ENCODE measurements around the gene PACS2. TPM values are rescaled to one million over a fixed set of nuclear protein-coding genes. Genes with fewer than 3 reads are reported as not detected.

The PACS2 gene
- total RNA-seq, 4 donors from 2014 or later, result 61.5 to 91.1 (median 74.7) TPM

- Histone ChIP-seq H3K36me3 (peaks cover 0 to 18% of the 10 kb centered on the region in 2 donors), H3K27me3 (no peaks in the 10 kb centered on the region), H3K9me3 (no peaks in the 10 kb centered on the region), H3K4me1 (peaks cover 0 to 46% (median 30%) of the 10 kb centered on the region in 3 donors), H3K4me3 (peak overlapping the region in 1 of 2 donors; percentile 76), H3K27ac (peak overlapping the region in 3 of 4 donors; percentile 76 to 87 (median 82))
- TF ChIP-seq POLR2AphosphoS5 (IDR thresholded peaks at IDR 0.05) (no peak), EP300 (IDR thresholded peaks at IDR 0.05) (no peak), CTCF (IDR thresholded peaks at IDR 0.05) (no peak), POLR2A (IDR thresholded peaks at IDR 0.05) (no peak)
- 43% methylated on average over 1 of the region's 32 CpGs; no CpG with 5 or more reads in 1 of the 2 donors for WGBS, 2 donors (ENCODE audit: low coverage in 1 of 2)
- ATAC-seq, result no peak
Measured at GRCh38 chr14:105421723-105422615, 107.4 kb downstream of the PACS2 start.

DNA sequence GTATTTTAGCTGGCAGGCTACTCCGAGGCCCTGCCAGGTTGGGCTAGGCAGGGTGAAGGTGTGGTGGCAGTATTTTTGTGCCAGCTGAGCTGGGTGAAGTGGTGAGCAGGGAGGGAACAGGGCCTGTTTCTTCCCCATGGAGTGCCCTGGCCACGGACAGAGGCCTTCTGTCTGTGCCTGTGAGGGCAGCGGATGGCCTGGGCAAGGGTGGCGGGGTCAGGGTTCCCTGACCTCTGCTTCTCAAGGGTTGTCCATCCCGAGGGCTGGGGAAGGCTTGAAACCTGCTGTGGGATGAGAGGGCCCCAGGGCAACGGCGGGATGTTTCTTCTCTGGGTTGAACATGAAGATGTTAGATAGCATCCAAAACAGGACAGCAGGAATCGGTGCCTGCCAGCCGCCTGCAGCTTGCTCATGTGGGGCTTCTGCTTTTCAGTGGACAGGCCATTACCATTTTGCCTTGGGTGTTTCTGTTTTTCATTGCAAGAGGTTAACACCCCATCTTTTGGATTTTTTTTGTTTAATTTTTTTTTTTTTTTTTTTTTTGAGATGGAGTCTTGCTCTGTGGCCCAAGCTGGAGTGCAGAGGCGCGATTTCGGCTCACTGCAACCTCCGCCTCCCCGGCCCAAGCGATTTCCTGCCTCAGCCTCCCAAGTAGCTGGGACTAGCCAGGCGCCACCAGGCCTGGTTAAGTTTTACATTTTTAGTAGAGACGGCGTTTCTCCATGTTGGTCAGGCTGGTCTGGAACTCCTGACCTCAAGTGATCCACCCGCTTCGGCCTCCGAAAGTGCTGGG, 108.3 kb downstream of the PACS2 start:
- Histone ChIP-seq H3K27me3 (no peaks in the 10 kb centered on the region), H3K27ac (peak overlapping the region in 3 of 4 donors; percentile 31 to 82 (median 76)), H3K36me3 (peaks cover 0 to 25% of the 10 kb centered on the region in 2 donors), H3K9me3 (no peaks in the 10 kb centered on the region), H3K4me3 (no peak overlapping the region), H3K4me1 (peaks cover 0 to 46% (median 30%) of the 10 kb centered on the region in 3 donors)
- no peak for ATAC-seq
- WGBS, 2 donors (ENCODE audit: low coverage in 1 of 2), result 49 to 84% methylated on average over 3 to 13 of the region's 21 CpGs
- TF ChIP-seq POLR2A (IDR thresholded peaks at IDR 0.05) (no peak), CTCF (IDR thresholded peaks at IDR 0.05) (no peak), EP300 (IDR thresholded peaks at IDR 0.05) (no peak), POLR2AphosphoS5 (IDR thresholded peaks at IDR 0.05) (no peak)

- no peak for ATAC-seq
- Histone ChIP-seq H3K4me3 (no peak overlapping the region), H3K27me3 (no peaks in the 10 kb centered on the region), H3K9me3 (no peaks in the 10 kb centered on the region), H3K27ac (no peak overlapping the region), H3K36me3 (peaks cover 0 to 25% of the 10 kb centered on the region in 2 donors), H3K4me1 (peaks cover 0 to 42% (median 29%) of the 10 kb centered on the region in 3 donors)
- WGBS, 2 donors (ENCODE audit: low coverage in 1 of 2), result 91 to 100% methylated on average over 4 to 7 of the region's 21 CpGs
- TF ChIP-seq POLR2A (IDR thresholded peaks at IDR 0.05) (no peak), POLR2AphosphoS5 (IDR thresholded peaks at IDR 0.05) (no peak), EP300 (IDR thresholded peaks at IDR 0.05) (no peak), CTCF (IDR thresholded peaks at IDR 0.05) (no peak)
Measured at GRCh38 chr14:105423488-105424195, 109.1 kb downstream of the PACS2 start.

- ATAC-seq, result no peak
- TF ChIP-seq POLR2AphosphoS5 (IDR thresholded peaks at IDR 0.05), result no peak
- no peak for TF ChIP-seq EP300 (IDR thresholded peaks at IDR 0.05)
- TF ChIP-seq CTCF (IDR thresholded peaks at IDR 0.05), result no peak
- TF ChIP-seq POLR2A (IDR thresholded peaks at IDR 0.05), result no peak
- WGBS, 2 donors (ENCODE audit: low coverage in 1 of 2), result 100% methylated on average over 2 of the region's 12 CpGs; no CpG with 5 or more reads in 1 of the 2 donors
Measured at GRCh38 chr14:105424861-105425260, 110.3 kb downstream of the PACS2 start.

More at GRCh38 chr14:105424861-105425260, 110.3 kb downstream of the PACS2 start:
- H3K9me3 ChIP-seq, result no peaks in the 10 kb centered on the region
- H3K4me1 ChIP-seq, result peaks cover 0 to 33% (median 22%) of the 10 kb centered on the region in 3 donors
- no peak overlapping the region for H3K4me3 ChIP-seq
- H3K27ac ChIP-seq, result no peak overlapping the region
- H3K27me3 ChIP-seq, result no peaks in the 10 kb centered on the region
- peaks cover 0 to 25% of the 10 kb centered on the region in 2 donors for H3K36me3 ChIP-seq
